ENCODE results near the gene SGK1. TPM values are rescaled to one million over a fixed set of nuclear protein-coding genes. Genes with fewer than 3 reads are reported as not detected.

The SGK1 gene
- total RNA-seq, 2 donors from 2014 or later, result 151 to 155 TPM

DNA sequence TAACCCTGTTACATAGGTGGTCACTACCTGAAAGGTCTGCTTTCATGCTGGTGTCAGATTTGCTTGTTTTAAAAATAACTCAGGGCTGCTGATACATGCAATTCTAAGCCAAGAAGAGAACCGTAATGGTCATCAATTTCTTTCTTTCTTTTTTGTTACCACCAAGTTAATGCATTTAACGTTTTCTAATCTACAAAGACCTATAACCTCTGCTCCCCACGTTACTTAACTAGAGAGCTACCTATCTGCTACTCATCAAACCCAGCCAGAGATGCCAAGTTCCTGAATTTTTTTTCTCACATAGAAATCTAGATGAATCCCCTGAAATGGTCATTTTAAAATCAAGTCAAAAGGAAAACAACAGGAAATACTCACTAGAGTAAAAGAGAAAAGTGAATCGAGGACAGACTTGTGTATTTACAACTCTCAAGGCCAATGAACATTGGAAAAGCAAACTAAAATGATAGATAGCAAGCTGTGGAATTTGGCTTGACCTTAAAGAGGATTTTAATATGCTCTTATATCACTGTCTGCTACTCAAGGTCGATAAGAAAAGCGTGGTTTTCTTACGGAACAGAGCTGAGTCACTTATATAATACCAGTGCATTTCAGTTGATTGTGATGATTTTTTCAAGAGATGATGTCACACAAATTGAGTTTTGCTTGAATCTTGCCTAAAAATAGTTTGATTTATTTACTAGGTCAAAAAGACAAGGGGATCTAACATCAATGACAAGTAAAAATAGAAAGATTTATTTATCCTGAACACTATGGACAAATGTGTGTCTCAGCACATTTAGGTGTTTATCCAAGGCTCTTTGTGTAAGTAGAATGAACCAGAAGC, 67.9 kb downstream of the SGK1 start:
- no peaks in the 10 kb centered on the region for H3K27me3 ChIP-seq
- H3K4me1 ChIP-seq, result peaks cover 0 to 18% of the 10 kb centered on the region in 2 donors
- H3K27ac ChIP-seq, result no peak overlapping the region
- DNase-seq (ENCODE audit: low spot score), result no peak
- H3K4me3 ChIP-seq, result no peak overlapping the region
- no peaks in the 10 kb centered on the region for H3K36me3 ChIP-seq
- TF ChIP-seq, protein P1, sequence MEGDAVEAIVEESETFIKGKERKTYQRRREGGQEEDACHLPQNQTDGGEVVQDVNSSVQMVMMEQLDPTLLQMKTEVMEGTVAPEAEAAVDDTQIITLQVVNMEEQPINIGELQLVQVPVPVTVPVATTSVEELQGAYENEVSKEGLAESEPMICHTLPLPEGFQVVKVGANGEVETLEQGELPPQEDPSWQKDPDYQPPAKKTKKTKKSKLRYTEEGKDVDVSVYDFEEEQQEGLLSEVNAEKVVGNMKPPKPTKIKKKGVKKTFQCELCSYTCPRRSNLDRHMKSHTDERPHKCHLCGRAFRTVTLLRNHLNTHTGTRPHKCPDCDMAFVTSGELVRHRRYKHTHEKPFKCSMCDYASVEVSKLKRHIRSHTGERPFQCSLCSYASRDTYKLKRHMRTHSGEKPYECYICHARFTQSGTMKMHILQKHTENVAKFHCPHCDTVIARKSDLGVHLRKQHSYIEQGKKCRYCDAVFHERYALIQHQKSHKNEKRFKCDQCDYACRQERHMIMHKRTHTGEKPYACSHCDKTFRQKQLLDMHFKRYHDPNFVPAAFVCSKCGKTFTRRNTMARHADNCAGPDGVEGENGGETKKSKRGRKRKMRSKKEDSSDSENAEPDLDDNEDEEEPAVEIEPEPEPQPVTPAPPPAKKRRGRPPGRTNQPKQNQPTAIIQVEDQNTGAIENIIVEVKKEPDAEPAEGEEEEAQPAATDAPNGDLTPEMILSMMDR (IDR thresholded peaks at IDR 0.05), result no peak
- no peaks in the 10 kb centered on the region for H3K9me3 ChIP-seq

DNA sequence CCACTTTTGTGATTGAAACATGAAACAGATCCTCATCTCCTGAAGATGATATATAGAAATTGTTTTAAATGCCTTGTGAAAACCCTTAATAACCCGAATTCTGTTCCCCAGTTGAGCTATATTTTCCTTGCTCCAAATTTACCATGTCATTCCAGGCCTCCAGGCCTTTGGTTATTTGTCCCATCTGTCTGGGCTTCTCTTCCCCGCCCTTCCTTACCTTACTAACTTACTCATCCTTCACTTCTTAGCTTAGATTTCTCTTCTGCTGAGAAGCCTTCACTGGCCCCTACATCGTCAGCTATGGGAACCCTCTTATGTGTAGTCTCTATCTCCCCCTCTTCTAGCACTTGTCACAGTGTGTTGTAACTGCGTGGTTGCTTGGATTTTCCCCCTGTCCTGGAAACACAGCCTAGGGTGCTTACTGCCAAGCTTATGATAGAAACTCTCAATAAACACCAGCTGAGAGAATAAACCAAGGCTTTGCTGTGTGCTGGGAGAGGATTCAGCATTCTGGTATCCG, 68.6 kb downstream of the SGK1 start:
- peaks cover 0 to 18% of the 10 kb centered on the region in 2 donors for H3K4me1 ChIP-seq
- no peak overlapping the region for H3K27ac ChIP-seq
- TF ChIP-seq, protein P1 (IDR thresholded peaks at IDR 0.05), result no peak
- no peaks in the 10 kb centered on the region for H3K36me3 ChIP-seq
- H3K4me3 ChIP-seq, result no peak overlapping the region
- DNase-seq (ENCODE audit: low spot score), result no peak
- no peaks in the 10 kb centered on the region for H3K27me3 ChIP-seq
- H3K9me3 ChIP-seq, result no peaks in the 10 kb centered on the region

DNA sequence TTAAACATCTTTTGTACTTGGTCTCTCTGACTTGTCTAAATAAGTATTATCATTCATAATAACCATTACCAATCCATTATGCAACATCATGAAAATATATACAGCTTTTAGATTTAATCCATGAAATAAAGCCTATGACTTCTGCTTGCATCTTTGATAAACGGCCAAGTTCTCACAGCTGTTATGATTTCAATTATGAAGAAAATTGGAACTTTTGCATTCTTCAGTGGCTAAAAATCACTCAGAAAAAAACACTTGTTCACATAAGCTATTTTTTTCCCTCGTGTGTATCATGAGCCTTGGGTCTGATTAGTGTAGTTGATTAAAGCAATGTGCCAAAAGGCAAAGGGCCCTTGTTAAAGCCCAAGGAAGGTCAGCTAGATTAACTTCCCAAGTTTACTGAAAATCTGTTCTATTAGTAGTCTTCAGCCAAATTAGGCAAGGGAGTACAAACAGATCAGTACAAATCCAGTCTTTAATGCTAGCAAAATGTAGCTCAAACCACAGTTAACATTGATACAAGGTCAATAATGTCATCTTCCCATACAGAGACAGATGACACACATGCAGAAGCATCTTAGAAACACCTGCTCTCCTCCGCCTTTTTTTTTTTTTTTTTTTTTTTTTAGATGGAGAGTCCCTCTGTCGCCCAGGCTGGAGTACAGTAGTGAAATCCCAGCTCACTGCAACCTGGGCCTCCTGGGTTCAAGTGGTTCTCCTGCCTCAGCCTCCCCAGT, 69.9 kb downstream of the SGK1 start:
- Histone ChIP-seq H3K9me3 (no peaks in the 10 kb centered on the region), H3K4me3 (no peak overlapping the region), H3K27me3 (no peaks in the 10 kb centered on the region), H3K4me1 (peaks cover 0 to 18% of the 10 kb centered on the region in 2 donors), H3K36me3 (no peaks in the 10 kb centered on the region), H3K27ac (no peak overlapping the region)
- DNase-seq (ENCODE audit: low spot score), result no peak
- TF ChIP-seq, protein P1 (IDR thresholded peaks at IDR 0.05), result no peak

DNA sequence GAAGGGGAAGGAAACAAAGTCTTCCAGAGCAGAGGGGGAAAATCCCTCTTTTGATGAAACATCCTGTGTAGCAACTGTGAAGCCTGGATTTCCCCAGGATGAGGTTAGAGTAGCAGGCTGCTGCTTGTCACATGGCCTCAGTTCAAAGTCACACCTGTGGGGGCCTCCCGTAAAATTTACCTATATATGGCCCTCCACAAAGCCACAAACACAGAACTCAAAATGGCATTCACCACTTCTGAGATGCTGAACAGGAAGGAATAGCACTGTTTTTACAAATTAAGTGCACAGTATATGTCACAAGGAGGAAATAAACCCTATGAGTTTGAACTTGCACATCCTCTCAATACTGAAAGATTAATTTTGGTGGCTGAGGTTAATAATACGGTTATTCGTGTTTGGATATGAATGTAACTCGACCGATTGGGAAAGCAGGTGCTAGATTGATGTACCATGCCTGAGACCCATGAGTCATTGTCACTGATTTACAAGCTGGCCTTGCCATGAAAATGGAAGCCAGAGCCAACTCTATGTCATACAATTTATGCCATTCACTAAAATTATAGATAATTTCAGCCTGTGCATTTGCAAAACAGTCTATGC, 70.6 kb downstream of the SGK1 start:
- Histone ChIP-seq H3K27ac (no peak overlapping the region), H3K9me3 (no peaks in the 10 kb centered on the region), H3K27me3 (no peaks in the 10 kb centered on the region), H3K36me3 (no peaks in the 10 kb centered on the region), H3K4me3 (no peak overlapping the region), H3K4me1 (peaks cover 0 to 18% of the 10 kb centered on the region in 2 donors)
- DNase-seq (ENCODE audit: low spot score), result no peak
- TF ChIP-seq, protein P1 (IDR thresholded peaks at IDR 0.05), result no peak

DNA sequence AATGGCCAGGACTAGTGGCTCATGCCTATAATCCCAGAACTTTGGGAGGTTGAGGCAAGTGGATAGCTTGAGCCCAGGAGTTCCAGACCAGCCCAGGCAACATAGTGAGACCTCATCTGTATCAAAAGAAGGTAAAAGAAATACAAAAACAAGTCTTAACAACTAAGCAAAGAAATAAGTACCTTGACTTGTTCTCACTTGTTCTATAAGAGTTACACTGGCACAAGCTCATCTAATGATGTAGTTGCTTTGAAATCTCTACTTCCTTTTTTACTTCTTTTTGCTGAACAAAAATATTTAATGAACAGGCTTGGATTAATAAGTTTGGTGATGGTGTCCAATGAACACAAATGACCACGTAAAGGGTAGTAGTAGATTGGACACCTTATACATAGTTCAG, 72.2 kb downstream of the SGK1 start:
- peaks cover 0 to 17% of the 10 kb centered on the region in 2 donors for H3K4me1 ChIP-seq
- H3K27ac ChIP-seq, result no peak overlapping the region
- TF ChIP-seq, protein P1 (IDR thresholded peaks at IDR 0.05), result no peak

More for the DNA sequence above, 72.2 kb downstream of the SGK1 start:
- no peak for DNase-seq (ENCODE audit: low spot score)
- H3K27me3 ChIP-seq, result no peaks in the 10 kb centered on the region
- no peaks in the 10 kb centered on the region for H3K36me3 ChIP-seq
- no peaks in the 10 kb centered on the region for H3K9me3 ChIP-seq
- no peak overlapping the region for H3K4me3 ChIP-seq

Data from right atrium auricular region (tissue), 2 donors.